ENCODE data around the gene TSHZ2. TPM values are rescaled to one million over a fixed set of nuclear protein-coding genes. Genes with fewer than 3 reads are reported as not detected.

Gene TSHZ2
- total and polyA plus RNA-seq, 2 donors (not counting 1 experiment from before 2014, with no cell fraction given): 1.00 to 5.7 TPM

DNA sequence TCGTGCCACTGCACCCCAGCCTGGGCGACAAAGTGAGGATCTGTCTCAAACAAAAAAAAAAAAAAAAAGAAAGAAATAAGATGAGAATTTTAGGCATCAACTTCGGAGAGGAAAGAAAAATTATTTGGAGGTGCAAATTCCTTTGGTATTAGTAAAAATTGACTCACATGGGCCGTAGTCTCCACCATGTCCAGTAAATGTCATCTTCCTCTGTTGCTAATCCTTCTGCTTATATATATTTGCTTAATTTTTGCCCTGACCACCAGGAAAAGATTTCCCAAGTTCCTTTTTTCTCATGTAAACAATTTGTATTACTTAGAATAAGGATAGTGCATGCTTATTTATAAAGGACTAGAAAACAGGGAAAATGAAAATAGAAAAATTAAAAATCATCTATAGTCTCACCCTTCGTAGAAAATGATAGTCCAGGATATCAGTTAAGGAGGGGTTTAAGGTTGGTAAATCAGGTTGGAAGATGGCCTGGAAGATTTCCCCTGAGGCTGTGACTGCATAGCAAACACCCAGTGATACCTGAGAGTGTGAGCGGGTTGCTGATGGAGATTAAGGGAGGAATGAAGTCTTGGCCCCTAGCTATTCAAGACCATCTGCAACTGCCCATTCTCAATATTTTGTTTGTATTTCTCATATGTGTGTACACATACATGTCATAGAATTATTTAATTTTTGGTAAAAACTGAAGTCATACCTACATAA is 380.7 kb downstream of the TSHZ2 start:
- no peaks in the 10 kb centered on the region for H4K20me1 ChIP-seq (ENCODE audit: control insufficient read depth, insufficient read depth, low read length, poor library complexity, severe bottlenecking)
- peaks cover 3% of the 10 kb centered on the region for H3K9me3 Mint-ChIP-seq (ENCODE audit: insufficient read depth)
- H3K27ac Mint-ChIP-seq: no peak overlapping the region
- no peak overlapping the region for H3K4me3 ChIP-seq (ENCODE audit: control extremely low read depth in 1 of 5, extremely low read depth in 1 of 5, insufficient read depth in 1 of 5, low read depth in 2 of 5, low read length in 4 of 5)
- ChIA-PET POLR2A (no interaction called here), CTCF (no interaction called here)
- no peak overlapping the region for H3K9ac ChIP-seq (ENCODE audit: low read length)
- intact Hi-C loops (cut with micrococcal nuclease): no loop called here
- H3K4me1 ChIP-seq (ENCODE audit: control insufficient read depth in 2 of 2, insufficient read depth in 2 of 2, low read length in 2 of 2): no peaks in the 10 kb centered on the region
- H3K79me2 ChIP-seq (ENCODE audit: control insufficient read depth, insufficient read depth, low read length): no peaks in the 10 kb centered on the region
- no peaks in the 10 kb centered on the region for H3K36me3 ChIP-seq (replicated peaks in 1 of 2; ENCODE audit: control extremely low read depth in 1 of 2, control insufficient read depth in 1 of 2, extremely low read depth in 1 of 2, insufficient read depth in 2 of 2, low read length in 1 of 2)
- DNase-seq: no peak
- H3K27me3 ChIP-seq (replicated peaks in 1 of 4; ENCODE audit: control extremely low read depth in 1 of 4, control insufficient read depth in 3 of 4, insufficient read depth in 4 of 4, low read length in 3 of 4): no peaks in the 10 kb centered on the region
- H3K4me2 ChIP-seq (replicated peaks; ENCODE audit: low read depth, low read length, poor library complexity, severe bottlenecking): no peak overlapping the region
- H3K27me3 Mint-ChIP-seq: peaks cover 13% of the 10 kb centered on the region
- H3K9me3 ChIP-seq (ENCODE audit: control extremely low read depth in 1 of 3, control insufficient read depth in 2 of 3, insufficient read depth in 1 of 3, low read length in 2 of 3): peaks cover 0 to 6% (median 2%) of the 10 kb centered on the region in 3 donors
- ATAC-seq (ENCODE audit: low read depth): no peak
- H3K4me1 Mint-ChIP-seq: no peaks in the 10 kb centered on the region
- H3K27ac ChIP-seq (ENCODE audit: low read length in 2 of 2): no peak overlapping the region
- H2AFZ ChIP-seq (ENCODE audit: insufficient read depth, low read depth, low read length, poor library complexity, severe bottlenecking): no peak overlapping the region
- H3K4me3 Mint-ChIP-seq: no peak overlapping the region
- WGBS (ENCODE audit: insufficient coverage): no CpG with 5 or more reads among the region's 6 CpGs
- TF ChIP-seq, protein P1, sequence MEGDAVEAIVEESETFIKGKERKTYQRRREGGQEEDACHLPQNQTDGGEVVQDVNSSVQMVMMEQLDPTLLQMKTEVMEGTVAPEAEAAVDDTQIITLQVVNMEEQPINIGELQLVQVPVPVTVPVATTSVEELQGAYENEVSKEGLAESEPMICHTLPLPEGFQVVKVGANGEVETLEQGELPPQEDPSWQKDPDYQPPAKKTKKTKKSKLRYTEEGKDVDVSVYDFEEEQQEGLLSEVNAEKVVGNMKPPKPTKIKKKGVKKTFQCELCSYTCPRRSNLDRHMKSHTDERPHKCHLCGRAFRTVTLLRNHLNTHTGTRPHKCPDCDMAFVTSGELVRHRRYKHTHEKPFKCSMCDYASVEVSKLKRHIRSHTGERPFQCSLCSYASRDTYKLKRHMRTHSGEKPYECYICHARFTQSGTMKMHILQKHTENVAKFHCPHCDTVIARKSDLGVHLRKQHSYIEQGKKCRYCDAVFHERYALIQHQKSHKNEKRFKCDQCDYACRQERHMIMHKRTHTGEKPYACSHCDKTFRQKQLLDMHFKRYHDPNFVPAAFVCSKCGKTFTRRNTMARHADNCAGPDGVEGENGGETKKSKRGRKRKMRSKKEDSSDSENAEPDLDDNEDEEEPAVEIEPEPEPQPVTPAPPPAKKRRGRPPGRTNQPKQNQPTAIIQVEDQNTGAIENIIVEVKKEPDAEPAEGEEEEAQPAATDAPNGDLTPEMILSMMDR (IDR thresholded peaks at IDR 0.05): no peak
- TF ChIP-seq EZH2 (IDR thresholded peaks at IDR 0.05; ENCODE audit: borderline replicate concordance, insufficient read depth, low read depth, low read length, poor library complexity, severe bottlenecking): no peak

DNA sequence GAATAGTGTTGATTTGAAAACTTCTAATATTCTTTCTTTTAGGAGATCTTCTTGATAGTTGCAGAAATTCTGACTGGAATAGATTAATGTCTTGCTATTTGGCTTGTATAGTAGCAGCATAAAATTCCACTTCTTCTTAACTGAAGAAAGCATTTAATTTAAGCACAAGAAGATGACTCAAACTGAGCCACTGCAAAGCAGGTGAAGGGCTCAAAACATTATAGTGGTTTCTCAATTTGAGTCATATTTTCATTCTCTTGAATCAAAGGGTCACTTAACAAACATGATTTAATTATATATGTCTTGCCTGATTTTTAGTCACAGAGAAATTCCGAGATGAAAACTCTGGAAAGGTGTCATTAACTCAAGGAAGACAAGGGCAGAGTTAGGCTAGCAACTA is 382.2 kb downstream of the TSHZ2 start:
- H3K4me1 Mint-ChIP-seq: no peaks in the 10 kb centered on the region
- no peak overlapping the region for H3K27ac Mint-ChIP-seq
- POLR2A ChIA-PET: no interaction called here

More for the DNA sequence above, 382.2 kb downstream of the TSHZ2 start:
- H3K27me3 ChIP-seq (replicated peaks in 1 of 4; ENCODE audit: control extremely low read depth in 1 of 4, control insufficient read depth in 3 of 4, insufficient read depth in 4 of 4, low read length in 3 of 4): no peaks in the 10 kb centered on the region
- intact Hi-C loops (cut with micrococcal nuclease): no loop called here
- peaks cover 3% of the 10 kb centered on the region for H3K9me3 Mint-ChIP-seq (ENCODE audit: insufficient read depth)
- no peak overlapping the region for H3K27ac ChIP-seq (ENCODE audit: low read length in 2 of 2)
- TF ChIP-seq EZH2 (IDR thresholded peaks at IDR 0.05; ENCODE audit: borderline replicate concordance, insufficient read depth, low read depth, low read length, poor library complexity, severe bottlenecking): no peak
- TF ChIP-seq, protein P1 (IDR thresholded peaks at IDR 0.05): no peak
- peaks cover 9% of the 10 kb centered on the region for H3K27me3 Mint-ChIP-seq
- no peak overlapping the region for H3K9ac ChIP-seq (ENCODE audit: low read length)
- CTCF ChIA-PET: no interaction called here
- H3K9me3 ChIP-seq (ENCODE audit: control extremely low read depth in 1 of 3, control insufficient read depth in 2 of 3, insufficient read depth in 1 of 3, low read length in 2 of 3): peaks cover 0 to 6% (median 2%) of the 10 kb centered on the region in 3 donors
- DNase-seq (no peak), ATAC-seq (ENCODE audit: low read depth) (no peak)
- H3K4me3 Mint-ChIP-seq: no peak overlapping the region
- H3K4me3 ChIP-seq (ENCODE audit: control extremely low read depth in 1 of 5, extremely low read depth in 1 of 5, insufficient read depth in 1 of 5, low read depth in 2 of 5, low read length in 4 of 5): no peak overlapping the region
- WGBS (ENCODE audit: insufficient coverage): no CpG with 5 or more reads among the region's 1 CpG
- H3K4me1 ChIP-seq (ENCODE audit: control insufficient read depth in 2 of 2, insufficient read depth in 2 of 2, low read length in 2 of 2): no peaks in the 10 kb centered on the region
- no peaks in the 10 kb centered on the region for H4K20me1 ChIP-seq (ENCODE audit: control insufficient read depth, insufficient read depth, low read length, poor library complexity, severe bottlenecking)
- no peak overlapping the region for H2AFZ ChIP-seq (ENCODE audit: insufficient read depth, low read depth, low read length, poor library complexity, severe bottlenecking)
- no peaks in the 10 kb centered on the region for H3K79me2 ChIP-seq (ENCODE audit: control insufficient read depth, insufficient read depth, low read length)
- H3K36me3 ChIP-seq (replicated peaks in 1 of 2; ENCODE audit: control extremely low read depth in 1 of 2, control insufficient read depth in 1 of 2, extremely low read depth in 1 of 2, insufficient read depth in 2 of 2, low read length in 1 of 2): no peaks in the 10 kb centered on the region
- H3K4me2 ChIP-seq (replicated peaks; ENCODE audit: low read depth, low read length, poor library complexity, severe bottlenecking): no peak overlapping the region
